Endothelial cell of umbilical vein (primary cell): ENCODE measurements around the gene COL4A2. TPM values are rescaled to one million over a fixed set of nuclear protein-coding genes. Genes with fewer than 3 reads are reported as not detected.

Source experiments
- BruUV-seq: library from RNA; stranded (reverse); fragments of 400-500 nt; replicated peaks from 2 replicates; lab custom pipeline; 2021; lab: Mats Ljungman, UMichigan
- CTCF ChIA-PET: fragments of 300-600, 350-600 bp; sonication (Branson Sonifier 250); formaldehyde crosslinking; loops from one replicate; lab custom pipeline; 2021; ENCODE audit warnings: antibody characterized with exemption, inconsistent platforms; lab: Charles Lee
- POLR2A ChIA-PET: fragments of 300-600, 350-600 bp; sonication (Branson Sonifier 250); formaldehyde crosslinking; loops from one replicate; lab custom pipeline; 2021; ENCODE audit warnings: antibody characterized with exemption, inconsistent platforms; lab: Charles Lee
- DNase-seq: peaks from one replicate; pipeline ENCODE4 v3.0.0-alpha.2; 2011; ENCODE audit warnings: low read depth, low spot score
- FAIRE-seq: peaks from 2 replicates; lab custom pipeline; 2011; peaks lifted over from hg19 to GRCh38; lab: Jason Lieb, UNC
- H2AFZ ChIP-seq: 2 replicates; pipeline ENCODE4 v1.6.0; 2012; ENCODE audit warnings: low read depth, low read length, control low read depth, inconsistent platforms
- H3K27ac ChIP-seq: 2 replicates; pipeline ENCODE4 v1.5.1; 2011; ENCODE audit warnings: low read depth, mild to moderate bottlenecking, control low read depth, low read length, moderate library complexity; ENCODE audit not compliant: insufficient read depth
- H3K27me3 ChIP-seq, 2 experiments: 2 replicates each; pipeline versions ENCODE4 v1.6.0 to v1.6.1; 2011; ENCODE audit warnings: low read length in 2 of 2, mixed read lengths in 1 of 2; ENCODE audit not compliant: control insufficient read depth in 2 of 2, insufficient read depth in 2 of 2
- H3K36me3 ChIP-seq, 2 experiments: 2 replicates in 1 of 2; 3 replicates in 1 of 2; pipeline ENCODE4 v1.5.1; 2011; ENCODE audit warnings: low read length in 2 of 2, mild to moderate bottlenecking in 1 of 2, moderate library complexity in 1 of 2; ENCODE audit not compliant: control insufficient read depth in 2 of 2, insufficient read depth in 2 of 2; ENCODE audit errors: extremely low read depth in 1 of 2
- H3K4me1 ChIP-seq: 3 replicates; pipeline ENCODE4 v1.5.1; 2011; ENCODE audit warnings: mild to moderate bottlenecking, low read length; ENCODE audit not compliant: control insufficient read depth, insufficient read depth; ENCODE audit errors: extremely low read depth
- H3K4me2 ChIP-seq: 2 replicates; pipeline ENCODE4 v1.6.1; 2011; ENCODE audit warnings: low read length, control low read depth, mixed read lengths; ENCODE audit not compliant: insufficient read depth
- H3K4me3 ChIP-seq, 3 experiments: fragments of 200-600 bp in 1 of 3; sonication (generic), shearing (Covaris generic) in 1 of 3; replicated peaks in 1 of 3; 2 replicates each; pipeline ENCODE4 v1.5.1; 2011 to 2016; ENCODE audit warnings: control low read depth in 3 of 3, low read length in 3 of 3, mild to moderate bottlenecking in 2 of 3, inconsistent platforms in 1 of 3, low read depth in 1 of 3, moderate library complexity in 1 of 3; ENCODE audit not compliant: insufficient read depth in 1 of 3
- H3K79me2 ChIP-seq: 2 replicates; pipeline ENCODE4 v1.6.0; 2012; ENCODE audit warnings: low read length, inconsistent platforms; ENCODE audit not compliant: control insufficient read depth, insufficient read depth
- H3K9ac ChIP-seq: replicated peaks from 2 replicates; pipeline ENCODE3; 2011; ENCODE audit warnings: low read length, control low read depth; ENCODE audit not compliant: insufficient read depth; ENCODE audit errors: extremely low read depth
- H3K9me1 ChIP-seq: replicated peaks from 3 replicates; pipeline ENCODE4 v1.6.0; 2011; ENCODE audit warnings: mild to moderate bottlenecking, low read length; ENCODE audit not compliant: control insufficient read depth, insufficient read depth; ENCODE audit errors: extremely low read depth
- H3K9me3 ChIP-seq: replicated peaks from 2 replicates; pipeline ENCODE4 v1.5.1; 2012; ENCODE audit warnings: low read length, inconsistent platforms; ENCODE audit not compliant: control insufficient read depth, insufficient read depth
- H4K20me1 ChIP-seq: replicated peaks from 2 replicates; pipeline ENCODE3; 2011; ENCODE audit warnings: mild to moderate bottlenecking, low read length; ENCODE audit not compliant: control insufficient read depth, insufficient read depth; ENCODE audit errors: extremely low read depth
- EZH2 ChIP-seq: IDR thresholded peaks from 2 replicates; pipeline ENCODE4 v1.6.1; 2012; ENCODE audit warnings: borderline replicate concordance, low read depth, mild to moderate bottlenecking, moderate library complexity, low read length, inconsistent platforms; ENCODE audit not compliant: severe bottlenecking
- FOS ChIP-seq: IDR thresholded peaks from 2 replicates; pipeline ENCODE4 v1.6.1; 2011; ENCODE audit warnings: mild to moderate bottlenecking, low read length, moderate library complexity, borderline replicate concordance; ENCODE audit not compliant: insufficient read depth
- GATA2 ChIP-seq: IDR thresholded peaks from 2 replicates; pipeline ENCODE4 v1.7.0; 2011; ENCODE audit warnings: low read depth, mild to moderate bottlenecking, moderate library complexity, mixed read lengths, low read length; ENCODE audit not compliant: insufficient read length, insufficient read depth
- MAX ChIP-seq: IDR thresholded peaks from 2 replicates; pipeline ENCODE4 v1.6.1; 2011; ENCODE audit not compliant: insufficient read depth, insufficient read length
- MYC ChIP-seq: IDR thresholded peaks from one replicate; pipeline ENCODE4 v1.6.1; 2011; ENCODE audit warnings: mild to moderate bottlenecking, low read depth, low read length
- POLR2AphosphoS5 ChIP-seq: IDR thresholded peaks from 2 replicates; pipeline ENCODE4 v1.6.1; 2012; ENCODE audit warnings: low read depth, mild to moderate bottlenecking, control low read depth, low read length, moderate library complexity; ENCODE audit not compliant: insufficient read depth
- dilution Hi-C: fragments of 300-500 bp; cut with MboI; formaldehyde crosslinking; loops from one replicate; pipeline ENCODE4 v1.15.0; 2019; ENCODE audit warnings: low sequenced_read_pairs; ENCODE audit not compliant: extremely low pct_ligation_motif_present
- intact Hi-C: fragments of 100-400 bp; cut with micrococcal nuclease; formaldehyde crosslinking; loops from one replicate; pipeline ENCODE4 v1.10.0; 2022
- polyA plus RNA-seq, 4 experiments: library from polyadenylated mRNA; depleted of rRNA in 3 of 4; stranded (reverse) in 3 of 4; unstranded in 1 of 4; fragments of >200 nt; gene quantifications; 2 replicates each; pipeline versions ENCODE4 v1.2.1 to v1.2.3, GENCODE V29; 2011 to 2012; ENCODE audit warnings: missing spikeins in 1 of 4
- total RNA-seq: library from RNA; stranded (reverse); gene quantifications from 2 replicates; pipeline ENCODE4 v1.2.3, GENCODE V29; 2021
- TF ChIP-seq, protein P1 (sequence below), 2 donors: IDR thresholded peaks; 1 replicate in 1 of 2; 2 replicates in 1 of 2; pipeline ENCODE4 v1.5.1; 2011; ENCODE audit warnings: low read length in 2 of 2, mild to moderate bottlenecking in 2 of 2, moderate library complexity in 2 of 2, control low read depth in 1 of 2, inconsistent platforms in 1 of 2, low read depth in 1 of 2; ENCODE audit not compliant: insufficient read depth in 1 of 2; ENCODE audit errors: extremely low read depth in 1 of 2

COL4A2 gene
- total and polyA plus RNA-seq, 2 donors (not counting 3 experiments of a cell fraction or from before 2014, with no cell fraction given), result 792 to 940 TPM

- no peaks in the 10 kb centered on the region for H4K20me1 ChIP-seq
- peak; percentile 54 for FAIRE-seq
- dilution Hi-C loops (no loop called here), intact Hi-C loops (loop anchor here (1.0 kb wide), 1 partner anchor 78 kb away; no protein-coding TSS in a partner anchor)
- CTCF ChIA-PET, result interaction anchor here (0.5 to 2.2 kb wide), 6 partner anchors 25 to 176 kb away, joined by 3 to 6 read pairs (median 3); no protein-coding TSS in a partner anchor
- peaks cover 3 to 4% of the 10 kb centered on the region in 2 experiments for H3K36me3 ChIP-seq
- peak overlapping the region; percentile 36 for H3K9ac ChIP-seq
- peak; percentile 39 for DNase-seq
- TF ChIP-seq MAX, result no peak
- TF ChIP-seq EZH2, result no peak
- no peak for TF ChIP-seq GATA2
- H3K4me2 ChIP-seq, result peak overlapping the region; percentile 12
- H2AFZ ChIP-seq, result no peak overlapping the region
- no TSS peak for BruUV-seq
- peak overlapping the region; percentile 72 for H3K27ac ChIP-seq
- H3K9me1 ChIP-seq, result no peaks in the 10 kb centered on the region
- H3K4me1 ChIP-seq, result peaks cover 60% of the 10 kb centered on the region
- no peaks in the 10 kb centered on the region for H3K27me3 ChIP-seq
- POLR2A ChIA-PET, result no interaction called here
- H3K9me3 ChIP-seq, result no peaks in the 10 kb centered on the region
- no peak overlapping the region for H3K4me3 ChIP-seq
- no peaks in the 10 kb centered on the region for H3K79me2 ChIP-seq
Measured at GRCh38 chr13:110418944-110419343, 111.9 kb downstream of the COL4A2 start.

- H3K9me3 ChIP-seq, result no peaks in the 10 kb centered on the region
- intact Hi-C loops, result loop anchor here (1.0 kb wide), 1 partner anchor 78 kb away; no protein-coding TSS in a partner anchor
- FAIRE-seq (no peak), DNase-seq (no peak)
- dilution Hi-C loops, result no loop called here
- no peaks in the 10 kb centered on the region for H3K79me2 ChIP-seq
- H3K27ac ChIP-seq, result peak overlapping the region; percentile 72
- no peaks in the 10 kb centered on the region for H3K27me3 ChIP-seq
- H3K9ac ChIP-seq, result peak overlapping the region; percentile 36
- H2AFZ ChIP-seq, result no peak overlapping the region
- H4K20me1 ChIP-seq, result no peaks in the 10 kb centered on the region
- H3K4me1 ChIP-seq, result peaks cover 62% of the 10 kb centered on the region
- H3K4me3 ChIP-seq, result no peak overlapping the region
- TSS peak; percentile 67 for BruUV-seq
- ChIA-PET POLR2A (no interaction called here), CTCF (interaction anchor here (0.7 to 2.2 kb wide), 5 partner anchors 36 to 176 kb away, joined by 3 to 6 read pairs (median 3); no protein-coding TSS in a partner anchor)
- peaks cover 3 to 4% of the 10 kb centered on the region in 2 experiments for H3K36me3 ChIP-seq
- no peak for TF ChIP-seq MYC
- TF ChIP-seq FOS, result no peak
- no peak for TF ChIP-seq EZH2
- TF ChIP-seq POLR2AphosphoS5, result no peak
- TF ChIP-seq, protein P1, sequence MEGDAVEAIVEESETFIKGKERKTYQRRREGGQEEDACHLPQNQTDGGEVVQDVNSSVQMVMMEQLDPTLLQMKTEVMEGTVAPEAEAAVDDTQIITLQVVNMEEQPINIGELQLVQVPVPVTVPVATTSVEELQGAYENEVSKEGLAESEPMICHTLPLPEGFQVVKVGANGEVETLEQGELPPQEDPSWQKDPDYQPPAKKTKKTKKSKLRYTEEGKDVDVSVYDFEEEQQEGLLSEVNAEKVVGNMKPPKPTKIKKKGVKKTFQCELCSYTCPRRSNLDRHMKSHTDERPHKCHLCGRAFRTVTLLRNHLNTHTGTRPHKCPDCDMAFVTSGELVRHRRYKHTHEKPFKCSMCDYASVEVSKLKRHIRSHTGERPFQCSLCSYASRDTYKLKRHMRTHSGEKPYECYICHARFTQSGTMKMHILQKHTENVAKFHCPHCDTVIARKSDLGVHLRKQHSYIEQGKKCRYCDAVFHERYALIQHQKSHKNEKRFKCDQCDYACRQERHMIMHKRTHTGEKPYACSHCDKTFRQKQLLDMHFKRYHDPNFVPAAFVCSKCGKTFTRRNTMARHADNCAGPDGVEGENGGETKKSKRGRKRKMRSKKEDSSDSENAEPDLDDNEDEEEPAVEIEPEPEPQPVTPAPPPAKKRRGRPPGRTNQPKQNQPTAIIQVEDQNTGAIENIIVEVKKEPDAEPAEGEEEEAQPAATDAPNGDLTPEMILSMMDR (IDR thresholded peaks at IDR 0.05; ENCODE audit: extremely low read depth in 1 of 2, insufficient read depth in 1 of 2, low read depth in 1 of 2, low read length in 2 of 2), result no peak
- H3K4me2 ChIP-seq, result no peak overlapping the region
- no peaks in the 10 kb centered on the region for H3K9me1 ChIP-seq
Measured at GRCh38 chr13:110419381-110419791, 112.3 kb downstream of the COL4A2 start.
